ENCODE measurements around the gene HSPA5. TPM values are rescaled to one million over a fixed set of nuclear protein-coding genes. Genes with fewer than 3 reads are reported as not detected.
"Not testable (repeated sequence)": the region's sequence is repeated elsewhere in the genome, so short reads cannot be mapped to it uniquely, and the experiment has no call there.

The HSPA5 gene
- total RNA-seq, 1 donor from 2014 or later = 620 TPM

DNA sequence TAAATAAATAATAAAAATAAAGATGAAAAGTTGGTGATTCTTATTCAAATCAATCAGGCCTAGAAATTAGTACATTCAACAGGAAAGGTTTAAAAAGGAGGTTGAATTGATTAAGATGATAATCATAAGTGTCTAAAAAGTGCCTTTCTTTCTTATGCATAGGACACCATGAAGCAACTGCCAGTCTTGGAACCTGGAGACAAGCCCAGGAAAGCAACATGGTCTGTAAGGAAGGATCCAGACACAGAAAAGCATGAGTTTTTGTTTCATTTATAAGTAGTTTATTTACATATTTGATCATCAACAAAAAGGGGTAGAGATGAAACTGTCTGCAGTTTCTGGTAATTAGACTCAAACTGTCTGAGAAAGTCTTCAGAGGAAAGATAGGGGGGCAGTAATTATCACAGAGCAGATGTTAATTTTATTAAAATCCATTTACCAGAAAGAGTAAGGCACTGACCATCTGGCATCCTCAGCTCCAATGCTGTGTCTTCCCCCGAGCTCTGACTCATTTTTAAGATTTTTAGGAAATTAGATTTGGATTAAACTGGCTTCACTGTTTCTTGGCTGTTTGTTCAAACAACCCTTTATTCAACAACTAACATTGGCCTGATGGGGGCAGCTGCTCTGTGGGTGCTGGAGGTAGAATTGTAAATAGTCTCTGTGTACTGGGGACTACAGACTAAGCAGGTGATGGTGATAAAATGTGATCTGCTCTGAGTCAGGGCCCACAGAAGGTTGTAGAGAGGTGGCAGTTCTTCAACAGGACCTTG is 38.1 kb downstream of the HSPA5 start:
- H3K4me3 Mint-ChIP-seq (ENCODE audit: unreplicated experiment) = no peak overlapping the region
- no peak overlapping the region for H3K27ac ChIP-seq (ENCODE audit: low read depth, low read length)

DNA sequence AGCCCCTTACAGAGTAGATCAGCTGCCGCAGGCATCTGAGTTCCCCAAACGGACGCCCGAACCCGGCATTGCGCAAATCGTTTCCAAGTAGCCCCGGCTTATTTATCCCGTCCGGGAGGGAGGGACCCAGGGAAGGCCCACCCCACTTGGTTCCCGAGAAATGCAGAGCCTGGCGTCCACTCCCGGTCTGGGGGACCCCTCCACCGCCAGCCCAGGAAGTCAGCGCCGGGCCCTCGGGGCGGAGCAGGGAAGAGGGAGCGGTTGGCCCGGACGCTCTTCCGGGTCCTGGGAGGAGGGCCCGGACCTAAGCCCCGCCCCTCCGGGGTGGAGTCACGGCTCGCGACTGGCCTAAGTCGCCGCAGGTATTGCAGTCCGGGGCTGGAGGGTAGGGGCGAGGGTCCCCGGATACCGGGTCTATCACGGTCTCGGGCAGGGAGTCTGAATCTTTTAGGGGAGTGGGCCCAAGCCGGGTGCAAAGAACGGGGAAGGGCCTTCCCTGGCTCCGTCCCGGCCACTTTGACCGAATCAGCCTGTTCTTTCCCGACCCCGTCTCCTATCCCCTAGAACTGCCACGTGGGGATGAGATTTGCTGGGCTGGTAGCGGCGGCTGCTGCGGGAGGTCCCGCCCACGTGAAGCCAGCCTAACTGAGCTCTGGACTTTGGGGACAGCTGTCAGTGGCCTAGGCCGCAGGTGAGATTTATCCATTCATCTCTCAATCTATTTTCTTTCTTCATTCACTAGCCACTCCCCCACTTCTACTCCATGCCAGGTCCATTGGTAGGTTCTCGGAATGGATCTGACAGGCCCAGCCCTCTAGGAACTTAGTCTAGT is 40.7 kb downstream of the HSPA5 start, which contains the start of gene RABEPK:
Gene RABEPK (plus strand): TSS at position 327 of the 832 bp plus-strand sequence. CDS start 2,472 bp downstream, outside the sequence.
- peaks cover 6% of the 10 kb centered on the region for H3K4me1 Mint-ChIP-seq (ENCODE audit: low read depth, unreplicated experiment)
- peaks cover 2% of the 10 kb centered on the region for H3K27me3 Mint-ChIP-seq (ENCODE audit: low read depth, unreplicated experiment)
- Histone ChIP-seq H3K36me3 (ENCODE audit: insufficient read depth, low read length) (peaks cover 9% of the 10 kb centered on the region), H4K20me1 (ENCODE audit: insufficient read depth, low read length) (peaks cover 5% of the 10 kb centered on the region), H3K79me2 (ENCODE audit: insufficient read depth, low read length) (peaks cover 11% of the 10 kb centered on the region), H3K27me3 (ENCODE audit: insufficient read depth, low read length) (no peaks in the 10 kb centered on the region), H2AFZ (ENCODE audit: low read depth, low read length) (peak within 1 kb of the TSS; percentile 93), H3K9me3 (ENCODE audit: insufficient read depth, low read depth, low read length) (no peaks in the 10 kb centered on the region), H3K27ac (ENCODE audit: low read depth, low read length) (peak within 1 kb of the TSS; percentile 64), H3K4me1 (ENCODE audit: insufficient read depth, low read length) (peaks cover 8% of the 10 kb centered on the region), H3K4me3 (ENCODE audit: insufficient read depth, low read depth, low read length) (peak within 1 kb of the TSS; percentile 85), H3K4me2 (ENCODE audit: low read length) (peak within 1 kb of the TSS; percentile 96), H3K9ac (ENCODE audit: low read length) (peak within 1 kb of the TSS; percentile 86)
- peaks cover 5% of the 10 kb centered on the region for H3K36me3 Mint-ChIP-seq (ENCODE audit: low read depth, unreplicated experiment)
- FAIRE-seq (no peak), DNase-seq (ENCODE audit: low read depth) (peak; percentile 86)
- no peaks in the 10 kb centered on the region for H3K9me3 Mint-ChIP-seq (ENCODE audit: unreplicated experiment)
- no peak for TF ChIP-seq EZH2 (IDR thresholded peaks at IDR 0.05; ENCODE audit: insufficient read depth, low read length)
- TF ChIP-seq CTCF (IDR thresholded peaks at IDR 0.05; ENCODE audit: insufficient read depth, low read depth, low read length) = no peak
- H3K4me3 Mint-ChIP-seq (ENCODE audit: unreplicated experiment) = peak within 1 kb of the TSS; percentile 94
- peak within 1 kb of the TSS; percentile 83 for H3K27ac Mint-ChIP-seq (ENCODE audit: unreplicated experiment)

More for the DNA sequence above, 38.1 kb downstream of the HSPA5 start:
- H3K27me3 Mint-ChIP-seq (ENCODE audit: low read depth, unreplicated experiment) = no peaks in the 10 kb centered on the region
- H3K27ac Mint-ChIP-seq (ENCODE audit: unreplicated experiment) = no peak overlapping the region
- no peaks in the 10 kb centered on the region for H3K9me3 Mint-ChIP-seq (ENCODE audit: unreplicated experiment)
- peaks cover 11% of the 10 kb centered on the region for H3K79me2 ChIP-seq (ENCODE audit: insufficient read depth, low read length)
- H2AFZ ChIP-seq (ENCODE audit: low read depth, low read length) = no peak overlapping the region
- H3K4me1 ChIP-seq (ENCODE audit: insufficient read depth, low read length) = peaks cover 8% of the 10 kb centered on the region
- DNase-seq (ENCODE audit: low read depth) (no peak), FAIRE-seq (no peak)
- no peaks in the 10 kb centered on the region for H3K27me3 ChIP-seq (ENCODE audit: insufficient read depth, low read length)
- peaks cover 6% of the 10 kb centered on the region for H3K4me1 Mint-ChIP-seq (ENCODE audit: low read depth, unreplicated experiment)
- no peaks in the 10 kb centered on the region for H3K9me3 ChIP-seq (ENCODE audit: insufficient read depth, low read depth, low read length)
- H3K4me2 ChIP-seq (ENCODE audit: low read length) = no peak overlapping the region
- TF ChIP-seq CTCF (IDR thresholded peaks at IDR 0.05; ENCODE audit: insufficient read depth, low read depth, low read length) (no peak), EZH2 (IDR thresholded peaks at IDR 0.05; ENCODE audit: insufficient read depth, low read length) (no peak)
- peaks cover 16% of the 10 kb centered on the region for H3K36me3 ChIP-seq (ENCODE audit: insufficient read depth, low read length)
- no peak overlapping the region for H3K4me3 ChIP-seq (ENCODE audit: insufficient read depth, low read depth, low read length)
- H4K20me1 ChIP-seq (ENCODE audit: insufficient read depth, low read length) = peaks cover 5% of the 10 kb centered on the region
- H3K9ac ChIP-seq (ENCODE audit: low read length) = no peak overlapping the region
- peaks cover 20% of the 10 kb centered on the region for H3K36me3 Mint-ChIP-seq (ENCODE audit: low read depth, unreplicated experiment)

DNA sequence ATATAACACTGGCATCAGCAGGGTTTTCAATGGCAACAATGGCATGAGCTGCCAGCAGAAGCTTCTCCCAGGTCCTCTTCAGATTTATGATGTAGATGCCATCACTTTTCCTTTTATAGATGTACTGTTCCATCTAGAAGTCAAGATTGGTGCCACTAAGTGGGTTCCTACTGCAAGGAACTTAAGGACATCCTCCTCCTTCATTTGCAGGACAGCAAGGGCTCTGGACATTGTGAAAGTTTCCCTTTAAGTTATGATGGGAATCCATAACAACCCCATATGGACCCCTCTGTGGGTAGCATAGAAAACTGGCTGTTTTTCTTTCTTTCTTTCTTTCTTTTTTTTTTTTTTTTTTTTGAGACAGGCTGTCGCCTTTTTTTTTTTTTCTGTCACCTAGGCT is 45.6 kb downstream of the HSPA5 start:
- not testable (repeated sequence) for H3K4me3 ChIP-seq (ENCODE audit: insufficient read depth, low read depth, low read length); H3K36me3 ChIP-seq (ENCODE audit: insufficient read depth, low read length); H3K4me3 Mint-ChIP-seq (ENCODE audit: unreplicated experiment); H3K36me3 Mint-ChIP-seq (ENCODE audit: low read depth, unreplicated experiment); H3K9me3 ChIP-seq (ENCODE audit: insufficient read depth, low read depth, low read length); H3K27me3 Mint-ChIP-seq (ENCODE audit: low read depth, unreplicated experiment); H3K4me1 Mint-ChIP-seq (ENCODE audit: low read depth, unreplicated experiment); FAIRE-seq; DNase-seq (ENCODE audit: low read depth); H3K4me1 ChIP-seq (ENCODE audit: insufficient read depth, low read length); H3K9me3 Mint-ChIP-seq (ENCODE audit: unreplicated experiment); H3K27ac Mint-ChIP-seq (ENCODE audit: unreplicated experiment); H3K27me3 ChIP-seq (ENCODE audit: insufficient read depth, low read length); H3K79me2 ChIP-seq (ENCODE audit: insufficient read depth, low read length); H4K20me1 ChIP-seq (ENCODE audit: insufficient read depth, low read length); H3K9ac ChIP-seq (ENCODE audit: low read length); H3K4me2 ChIP-seq (ENCODE audit: low read length); H3K27ac ChIP-seq (ENCODE audit: low read depth, low read length); H2AFZ ChIP-seq (ENCODE audit: low read depth, low read length)

DNA sequence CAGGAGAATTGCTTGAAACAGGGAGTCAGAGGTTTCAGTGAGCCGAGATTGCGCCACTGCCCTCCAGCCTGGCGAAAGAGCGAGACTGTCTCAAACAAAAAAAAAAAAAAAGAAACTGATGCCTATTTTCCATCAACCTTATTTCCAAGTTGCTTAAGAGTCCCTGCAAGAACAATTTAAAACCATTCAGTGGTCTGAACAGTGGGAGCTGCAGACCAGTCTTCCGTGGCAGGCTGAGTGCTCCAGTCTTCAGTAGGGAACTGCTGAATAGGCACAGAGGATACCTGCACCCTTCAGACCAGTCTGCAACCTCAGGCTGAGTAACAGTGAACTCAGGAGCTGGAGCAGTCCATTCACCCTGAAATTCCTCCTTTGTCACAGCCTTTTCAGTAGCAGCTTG is 46.7 kb downstream of the HSPA5 start:
- not testable (repeated sequence) for FAIRE-seq; H3K27ac Mint-ChIP-seq (ENCODE audit: unreplicated experiment); H4K20me1 ChIP-seq (ENCODE audit: insufficient read depth, low read length); H3K4me1 Mint-ChIP-seq (ENCODE audit: low read depth, unreplicated experiment); H3K9me3 Mint-ChIP-seq (ENCODE audit: unreplicated experiment); H3K4me3 ChIP-seq (ENCODE audit: insufficient read depth, low read depth, low read length); H3K36me3 Mint-ChIP-seq (ENCODE audit: low read depth, unreplicated experiment); DNase-seq (ENCODE audit: low read depth); H2AFZ ChIP-seq (ENCODE audit: low read depth, low read length); H3K27me3 Mint-ChIP-seq (ENCODE audit: low read depth, unreplicated experiment); H3K9me3 ChIP-seq (ENCODE audit: insufficient read depth, low read depth, low read length); H3K4me2 ChIP-seq (ENCODE audit: low read length); H3K36me3 ChIP-seq (ENCODE audit: insufficient read depth, low read length); H3K4me3 Mint-ChIP-seq (ENCODE audit: unreplicated experiment); H3K4me1 ChIP-seq (ENCODE audit: insufficient read depth, low read length); H3K27ac ChIP-seq (ENCODE audit: low read depth, low read length); H3K9ac ChIP-seq (ENCODE audit: low read length); H3K27me3 ChIP-seq (ENCODE audit: insufficient read depth, low read length)
- peaks cover 11% of the 10 kb centered on the region for H3K79me2 ChIP-seq (ENCODE audit: insufficient read depth, low read length)

Data from astrocyte (in vitro differentiated cells and primary cell).